Esophagus muscularis mucosa (tissue), 4 donors: ENCODE measurements around the gene TRIM24. TPM values are rescaled to one million over a fixed set of nuclear protein-coding genes. Genes with fewer than 3 reads are reported as not detected.
"Not testable (repeated sequence)": the region's sequence is repeated elsewhere in the genome, so short reads cannot be mapped to it uniquely, and the experiment has no call there.

Experiments used
- DNase-seq: peaks from one replicate; pipeline ENCODE4 v3.0.0-alpha.2; 2017; ENCODE audit errors: extremely low spot score
- H3K27ac ChIP-seq, 4 donors: fragments of 200-600 bp; sonication (generic); replicated peaks in 1 of 4; 1 replicate in 3 of 4; 2 replicates in 1 of 4; pipeline ENCODE4 v1.5.1; 2016 to 2019; ENCODE audit warnings: mild to moderate bottlenecking in 1 of 4
- H3K27me3 ChIP-seq, 4 donors: fragments of 200-600 bp; sonication (generic); one replicate each; pipeline versions ENCODE4 v1.5.1 to v1.6.0; 2016 to 2019
- H3K36me3 ChIP-seq, 4 donors: fragments of 200-600 bp; sonication (generic); one replicate each; pipeline ENCODE4 v1.5.1; 2016 to 2019
- H3K4me1 ChIP-seq, 4 donors: fragments of 200-600 bp; sonication (generic); one replicate each; pipeline ENCODE4 v1.5.1; 2016 to 2019
- H3K4me3 ChIP-seq, 4 donors: fragments of 200-600 bp; sonication (generic); 1 replicate in 2 of 4; 2 replicates in 2 of 4; pipeline ENCODE4 v1.5.1; 2016 to 2019; ENCODE audit warnings: mild to moderate bottlenecking in 4 of 4, moderate library complexity in 1 of 4
- H3K9me3 ChIP-seq, 4 donors: fragments of 200-600 bp; sonication (generic); 1 replicate in 3 of 4; 2 replicates in 1 of 4; pipeline ENCODE4 v1.5.1; 2016 to 2019
- CTCF ChIP-seq, 3 experiments: fragments of 200-600 bp in 2 of 3; fragments of 450-650 bp in 1 of 3; sonication (generic) in 2 of 3; IDR thresholded peaks; one replicate each; pipeline ENCODE4 v1.5.1; 2017 to 2019; ENCODE audit warnings: antibody characterized with exemption in 3 of 3, mild to moderate bottlenecking in 2 of 3, moderate library complexity in 1 of 3
- EP300 ChIP-seq: sonication (generic); formaldehyde crosslinking; IDR thresholded peaks from one replicate; pipeline ENCODE4 v1.6.1; 2017; ENCODE audit warnings: antibody characterized with exemption
- POLR2A ChIP-seq: fragments of 450-650 bp; IDR thresholded peaks from one replicate; pipeline ENCODE4 v1.6.1; 2017; ENCODE audit warnings: antibody characterized with exemption, moderate library complexity, mild to moderate bottlenecking, low read depth
- POLR2AphosphoS5 ChIP-seq, 2 donors: sonication (generic); formaldehyde crosslinking; IDR thresholded peaks; one replicate each; pipeline ENCODE4 v1.6.1; 2017; ENCODE audit warnings: antibody characterized with exemption in 2 of 2
- WGBS: methylation state at CpG from one replicate; pipeline ENCODE4 v1.1.5; 2018; 5-methylcytosine and 5-hydroxymethylcytosine counted together
- intact Hi-C: fragments of 100-400 bp; cut with DNase I; formaldehyde crosslinking; loops from one replicate; pipeline ENCODE4 v1.15.1; 2023
- total RNA-seq, 4 donors: library from RNA; depleted of rRNA; stranded (reverse); fragments of >200 nt; gene quantifications; one replicate each; pipeline versions ENCODE4 v1.1.0 to v1.2.1, GENCODE V29; 2016

Gene TRIM24
- total RNA-seq, 4 donors from 2014 or later: 8.7 to 15.6 (median 13.1) TPM

GRCh38 chr7:138465046-138465445, 5.0 kb downstream of the TRIM24 start:
- Histone ChIP-seq H3K9me3 (no peaks in the 10 kb centered on the region), H3K27ac (no peak overlapping the region), H3K27me3 (no peaks in the 10 kb centered on the region), H3K4me1 (peaks cover 14 to 17% (median 15%) of the 10 kb centered on the region in 4 donors), H3K36me3 (no peaks in the 10 kb centered on the region), H3K4me3 (no peak overlapping the region)
- intact Hi-C loops: no loop called here
- no peak for DNase-seq
- WGBS: 70% methylated on average over 3 of the region's 3 CpGs
- TF ChIP-seq POLR2AphosphoS5 (IDR thresholded peaks at IDR 0.05) (no peak), CTCF (IDR thresholded peaks at IDR 0.05) (no peak), POLR2A (no peak), EP300 (no peak)

GRCh38 chr7:138466069-138466756, 6.2 kb downstream of the TRIM24 start:
- H3K27me3 ChIP-seq, H3K27ac ChIP-seq, H3K4me3 ChIP-seq, H3K9me3 ChIP-seq, DNase-seq, intact Hi-C loops, H3K36me3 ChIP-seq: not testable (repeated sequence)
- 97% methylated on average over 11 of the region's 11 CpGs for WGBS
- H3K4me1 ChIP-seq: peaks cover 14 to 18% (median 16%) of the 10 kb centered on the region in 4 donors

GRCh38 chr7:138468244-138469123, 8.4 kb downstream of the TRIM24 start:
- H3K27me3 ChIP-seq: no peaks in the 10 kb centered on the region
- H3K36me3 ChIP-seq: no peaks in the 10 kb centered on the region
- H3K27ac ChIP-seq: no peak overlapping the region
- intact Hi-C loops: no loop called here
- no peaks in the 10 kb centered on the region for H3K9me3 ChIP-seq
- TF ChIP-seq EP300 (no peak), POLR2A (no peak), POLR2AphosphoS5 (IDR thresholded peaks at IDR 0.05) (no peak), CTCF (IDR thresholded peaks at IDR 0.05) (no peak)
- no peak overlapping the region for H3K4me3 ChIP-seq
- WGBS: 88% methylated on average over 5 of the region's 5 CpGs
- H3K4me1 ChIP-seq: peaks cover 5 to 14% (median 8%) of the 10 kb centered on the region in 4 donors
- no peak for DNase-seq

- DNase-seq: no peak
- over 99% methylated on average over 5 of the region's 5 CpGs for WGBS
- Histone ChIP-seq H3K27ac (no peak overlapping the region), H3K9me3 (no peaks in the 10 kb centered on the region), H3K36me3 (no peaks in the 10 kb centered on the region), H3K4me3 (no peak overlapping the region), H3K4me1 (peaks cover 16 to 26% (median 18%) of the 10 kb centered on the region in 4 donors), H3K27me3 (no peaks in the 10 kb centered on the region)
- intact Hi-C loops: no loop called here
- TF ChIP-seq POLR2A (no peak), POLR2AphosphoS5 (IDR thresholded peaks at IDR 0.05) (no peak), CTCF (IDR thresholded peaks at IDR 0.05) (no peak), EP300 (no peak)
Measured at GRCh38 chr7:138470391-138471157, 10.5 kb downstream of the TRIM24 start.
